HepG2 (cell line): ENCODE measurements around the gene DACT2. TPM values are rescaled to one million over a fixed set of nuclear protein-coding genes. Genes with fewer than 3 reads are reported as not detected.

ENCODE experiments used
- ARID3A ChIP-seq: IDR thresholded peaks from 2 replicates; pipeline ENCODE4 v1.6.1; 2012; ENCODE audit warnings: low read depth, low read length, improper control_type of control experiment
- CAMTA2 ChIP-seq: sonication (generic); formaldehyde crosslinking; IDR thresholded peaks from 2 replicates; pipeline ENCODE4 v1.4.0; 2020; ENCODE audit warnings: mild to moderate bottlenecking, missing genetic modification reagents, borderline replicate concordance
- CBX5 ChIP-seq: sonication (generic); formaldehyde crosslinking; IDR thresholded peaks from 2 replicates; pipeline ENCODE4 v1.4.0; 2020; ENCODE audit warnings: missing genetic modification reagents, borderline replicate concordance
- ELF4 ChIP-seq: sonication (generic); formaldehyde crosslinking; IDR thresholded peaks from 2 replicates; pipeline ENCODE4 v1.5.0; 2020; ENCODE audit warnings: missing genetic modification reagents, mild to moderate bottlenecking, moderate library complexity, borderline replicate concordance
- ETV6 ChIP-seq: sonication (generic); formaldehyde crosslinking; conservative IDR thresholded peaks from 2 replicates; pipeline ENCODE4 v1.4.0; 2020; ENCODE audit warnings: missing genetic modification reagents
- FOSL2 ChIP-seq: sonication (generic); formaldehyde crosslinking; IDR thresholded peaks from 2 replicates; pipeline ENCODE4 v1.4.0; 2020; ENCODE audit warnings: missing genetic modification reagents
- FOXO4 ChIP-seq: sonication (generic); formaldehyde crosslinking; conservative IDR thresholded peaks from 2 replicates; pipeline ENCODE4 v1.8.1; 2023; ENCODE audit warnings: missing genetic modification reagents
- GATAD2A ChIP-seq: IDR thresholded peaks from 2 replicates; pipeline ENCODE4 v1.6.1; 2016
- HNF4A ChIP-seq: sonication (generic); formaldehyde crosslinking; IDR thresholded peaks from 2 replicates; pipeline ENCODE4 v1.4.0; 2020; ENCODE audit warnings: missing genetic modification reagents
- NCOA2 ChIP-seq: sonication (generic); formaldehyde crosslinking; IDR thresholded peaks from 2 replicates; pipeline ENCODE4 v1.8.0; 2022; ENCODE audit warnings: inconsistent platforms
- PITX1 ChIP-seq: sonication (generic); formaldehyde crosslinking; IDR thresholded peaks from 2 replicates; pipeline ENCODE4 v1.5.1; 2020; ENCODE audit warnings: mild to moderate bottlenecking, missing genetic modification reagents
- PRPF4 ChIP-seq: fragments of 200-400 bp; formaldehyde crosslinking; IDR thresholded peaks from 2 replicates; pipeline ENCODE4 v1.6.1; 2016; ENCODE audit warnings: low read length, low read depth; ENCODE audit not compliant: poor library complexity, severe bottlenecking
- TMF1 ChIP-seq: sonication (generic); formaldehyde crosslinking; IDR thresholded peaks from 2 replicates; pipeline ENCODE4 v1.8.1; 2022; ENCODE audit warnings: low read depth, missing genetic modification reagents
- TSC22D2 ChIP-seq: sonication (generic); formaldehyde crosslinking; IDR thresholded peaks from 2 replicates; pipeline ENCODE4 v1.5.1; 2020; ENCODE audit warnings: missing genetic modification reagents, mild to moderate bottlenecking, borderline replicate concordance
- U2AF1 ChIP-seq: fragments of 200-400 bp; formaldehyde crosslinking; optimal IDR thresholded peaks from 2 replicates; pipeline ENCODE3; 2017; ENCODE audit warnings: mild to moderate bottlenecking, low read depth, low read length
- ZFY ChIP-seq: sonication (generic); formaldehyde crosslinking; IDR thresholded peaks from 2 replicates; pipeline ENCODE4 v1.4.0; 2020; ENCODE audit warnings: missing genetic modification reagents
- ZNF121 ChIP-seq: sonication (generic); formaldehyde crosslinking; IDR thresholded peaks from 2 replicates; pipeline ENCODE4 v1.5.0; 2020; ENCODE audit warnings: mild to moderate bottlenecking, missing genetic modification reagents
- ZNF124 ChIP-seq: sonication (generic); formaldehyde crosslinking; IDR thresholded peaks from 2 replicates; pipeline ENCODE4 v1.4.0; 2020; ENCODE audit warnings: missing genetic modification reagents
- ZNF160 ChIP-seq: sonication (generic); formaldehyde crosslinking; IDR thresholded peaks from 2 replicates; pipeline ENCODE4 v1.8.0; 2022; ENCODE audit warnings: mild to moderate bottlenecking, inconsistent platforms, missing genetic modification reagents
- ZNF24 ChIP-seq: fragments of 450-650 bp; IDR thresholded peaks from 2 replicates; pipeline ENCODE4 v1.6.1; 2017; ENCODE audit warnings: antibody characterized with exemption, mild to moderate bottlenecking
- ZNF629 ChIP-seq: sonication (generic); formaldehyde crosslinking; conservative IDR thresholded peaks from 2 replicates; pipeline ENCODE4 v1.5.0; 2020; ENCODE audit warnings: missing genetic modification reagents
- ZNF75D ChIP-seq: sonication (generic); formaldehyde crosslinking; IDR thresholded peaks from 2 replicates; pipeline ENCODE4 v1.8.1; 2023; ENCODE audit warnings: missing genetic modification reagents, mild to moderate bottlenecking, borderline replicate concordance
- ZNF773 ChIP-seq: sonication (generic); formaldehyde crosslinking; IDR thresholded peaks from 2 replicates; pipeline ENCODE4 v1.4.0; 2020; ENCODE audit warnings: missing genetic modification reagents, borderline replicate concordance
- ZNF777 ChIP-seq: sonication (generic); formaldehyde crosslinking; IDR thresholded peaks from 2 replicates; pipeline ENCODE4 v1.4.0; 2020; ENCODE audit warnings: missing genetic modification reagents
- ZNF83 ChIP-seq: sonication (generic); formaldehyde crosslinking; IDR thresholded peaks from 2 replicates; pipeline ENCODE4 v1.4.0; 2020; ENCODE audit warnings: missing genetic modification reagents, mild to moderate bottlenecking, borderline replicate concordance
- polyA plus RNA-seq, 8 experiments: library from polyadenylated mRNA; depleted of rRNA in 3 of 8; stranded (reverse) in 7 of 8; unstranded in 1 of 8; fragments of >200 nt; fragmentation: Illumina TruSeq in 4 of 8; extraction: Trizol in 4 of 8; gene quantifications; 2 replicates each; pipeline versions ENCODE4 v1.2.1 to v1.2.3, GENCODE V29; 2011 to 2016; ENCODE audit warnings: low read depth in 4 of 8, missing spikeins in 1 of 8, mixed read lengths in 1 of 8; ENCODE audit not compliant: insufficient read depth in 1 of 8
- total RNA-seq, 5 experiments: library from RNA; depleted of rRNA; stranded (reverse); fragments of >200 nt; fragmentation: Illumina TruSeq; extraction: Trizol; gene quantifications; 2 replicates each; pipeline ENCODE4 v1.2.3, GENCODE V29; 2016; ENCODE audit warnings: low read depth in 1 of 5
- TF ChIP-seq, protein P1 (sequence below): IDR thresholded peaks from 2 replicates; pipeline ENCODE4 v1.6.1; 2016; ENCODE audit warnings: missing genetic modification reagents, missing compliant biosample characterization
- TF ChIP-seq, protein P2 (sequence below): IDR thresholded peaks from 2 replicates; pipeline ENCODE4 v1.6.1; 2016; ENCODE audit warnings: missing compliant biosample characterization, missing genetic modification reagents, borderline replicate concordance

The DACT2 gene
- total and polyA plus RNA-seq, 2 of the 13 experiments (the other 11 are each of a cell fraction or from before 2014, with no cell fraction given) = 0.15 TPM; not detected in 1

DNA sequence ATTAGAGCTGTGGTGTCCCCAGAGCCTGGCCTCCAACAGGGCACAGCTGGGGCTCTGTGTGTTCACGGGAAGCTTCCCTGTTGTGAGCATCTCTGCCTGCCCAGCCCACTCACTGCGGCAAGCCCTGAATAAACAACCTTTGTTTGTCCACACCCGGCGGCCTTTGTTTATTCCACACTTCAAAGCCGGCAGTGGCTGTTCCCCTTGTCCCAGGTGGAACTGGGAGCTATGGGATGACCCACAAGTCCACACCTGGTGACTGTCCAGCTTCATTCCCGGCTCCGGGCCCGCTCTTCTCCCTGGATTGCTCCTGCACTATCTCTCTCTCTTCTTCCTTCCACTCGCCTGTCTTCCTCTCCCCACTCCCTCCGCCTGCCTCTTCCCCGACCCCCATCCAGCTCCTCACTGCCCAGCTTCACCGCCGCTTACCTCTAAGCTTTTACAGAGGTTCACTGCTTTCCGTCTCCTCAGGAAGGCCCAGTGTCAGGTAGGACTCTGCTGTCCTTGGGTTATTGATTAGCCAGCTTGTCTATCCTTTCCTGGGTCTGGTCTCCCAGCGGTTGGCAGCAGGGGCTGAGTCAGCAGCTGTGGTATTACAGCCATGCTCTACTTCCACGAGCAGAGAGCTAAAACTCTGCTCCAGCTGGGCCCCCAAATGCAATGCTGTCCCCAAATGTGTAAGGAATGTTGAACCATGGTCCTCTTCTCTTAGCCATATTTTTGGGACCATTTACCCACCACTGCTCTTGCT is 17.8 kb downstream of the DACT2 start (continued):
- TF ChIP-seq PRPF4 = no peak
- TF ChIP-seq, protein P1, sequence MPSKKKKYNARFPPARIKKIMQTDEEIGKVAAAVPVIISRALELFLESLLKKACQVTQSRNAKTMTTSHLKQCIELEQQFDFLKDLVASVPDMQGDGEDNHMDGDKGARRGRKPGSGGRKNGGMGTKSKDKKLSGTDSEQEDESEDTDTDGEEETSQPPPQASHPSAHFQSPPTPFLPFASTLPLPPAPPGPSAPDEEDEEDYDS (CRISPR knock-in tag) = peak; percentile 43; the same call in 1 of the 2 replicates
- TF ChIP-seq ZNF121 (CRISPR knock-in tag) = 0 out of 2 replicates have a peak, but pooled peaks have one; percentile 6
- TF ChIP-seq ZNF629 (CRISPR knock-in tag) = no peak
- no peak for TF ChIP-seq ZNF75D
- peak; percentile 96 for TF ChIP-seq GATAD2A (CRISPR knock-in tag)
- peak; percentile 75 for TF ChIP-seq ZFY
- no peak for TF ChIP-seq ELF4 (CRISPR knock-in tag)
- no peak; the same call in 1 of the 2 replicates for TF ChIP-seq CBX5
- no peak for TF ChIP-seq TSC22D2
- peak; percentile 85 for TF ChIP-seq FOSL2 (CRISPR knock-in tag)
- peak; percentile 82; the same call in 1 of the 2 replicates for TF ChIP-seq ZNF160
- peak; percentile 2 for TF ChIP-seq HNF4A (CRISPR knock-in tag)
- TF ChIP-seq TMF1 (CRISPR knock-in tag) = no peak
- no peak for TF ChIP-seq ETV6
- no peak for TF ChIP-seq CAMTA2 (CRISPR knock-in tag)
- TF ChIP-seq ZNF773 (CRISPR knock-in tag) = no peak; the same call in 1 of the 2 replicates
- TF ChIP-seq, protein P2, sequence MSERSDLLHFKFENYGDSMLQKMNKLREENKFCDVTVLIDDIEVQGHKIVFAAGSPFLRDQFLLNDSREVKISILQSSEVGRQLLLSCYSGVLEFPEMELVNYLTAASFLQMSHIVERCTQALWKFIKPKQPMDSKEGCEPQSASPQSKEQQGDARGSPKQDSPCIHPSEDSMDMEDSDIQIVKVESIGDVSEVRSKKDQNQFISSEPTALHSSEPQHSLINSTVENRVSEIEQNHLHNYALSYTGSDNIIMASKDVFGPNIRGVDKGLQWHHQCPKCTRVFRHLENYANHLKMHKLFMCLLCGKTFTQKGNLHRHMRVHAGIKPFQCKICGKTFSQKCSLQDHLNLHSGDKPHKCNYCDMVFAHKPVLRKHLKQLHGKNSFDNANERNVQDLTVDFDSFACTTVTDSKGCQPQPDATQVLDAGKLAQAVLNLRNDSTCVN (CRISPR knock-in tag) = no peak; the same call in 1 of the 2 replicates
- peak; percentile 63; the same call in 1 of the 2 replicates for TF ChIP-seq PITX1 (CRISPR knock-in tag)
- TF ChIP-seq U2AF1 = no peak
- no peak for TF ChIP-seq ZNF83 (CRISPR knock-in tag)
- TF ChIP-seq FOXO4 (CRISPR knock-in tag) = peak; percentile 96; the same call in 1 of the 2 replicates
- TF ChIP-seq ZNF124 = 0 out of 2 replicates have a peak, but pooled peaks have one; percentile 14
- TF ChIP-seq ARID3A = no peak
- TF ChIP-seq NCOA2 (CRISPR knock-in tag) = peak; percentile 82
- TF ChIP-seq ZNF24 = no peak
- TF ChIP-seq ZNF777 (CRISPR knock-in tag) = peak; percentile 52; the same call in 1 of the 2 replicates
